ENCODE results near the gene SPRR1A. TPM values are rescaled to one million over a fixed set of nuclear protein-coding genes. Genes with fewer than 3 reads are reported as not detected.

Gene SPRR1A
- total RNA-seq, 2 donors from 2014 or later = not detected

- no peaks in the 10 kb centered on the region for H3K4me1 ChIP-seq (ENCODE audit: control insufficient read depth in 1 of 2, low read depth in 2 of 2)
- DNase-seq (ENCODE audit: low spot score) (no peak), ATAC-seq (ENCODE audit: insufficient number of reproducible peaks, low FRiP score, low read depth) (no peak)
- H3K9me3 ChIP-seq = no peaks in the 10 kb centered on the region
- no peaks in the 10 kb centered on the region for H3K27me3 ChIP-seq (replicated peaks; ENCODE audit: insufficient read depth)
- no peak for TF ChIP-seq CTCF (IDR thresholded peaks at IDR 0.05)
- no peak overlapping the region for H3K27ac ChIP-seq
- H3K4me3 ChIP-seq = no peak overlapping the region
- no peaks in the 10 kb centered on the region for H3K36me3 ChIP-seq
Measured at GRCh38 chr1:152964536-152964935, 19.3 kb upstream of the SPRR1A start.

GRCh38 chr1:152965853-152966252, 18.0 kb upstream of the SPRR1A start:
- Histone ChIP-seq H3K27ac (no peak overlapping the region), H3K36me3 (no peaks in the 10 kb centered on the region), H3K4me1 (ENCODE audit: control insufficient read depth in 1 of 2, low read depth in 2 of 2) (no peaks in the 10 kb centered on the region), H3K27me3 (replicated peaks; ENCODE audit: insufficient read depth) (no peaks in the 10 kb centered on the region), H3K9me3 (no peaks in the 10 kb centered on the region), H3K4me3 (no peak overlapping the region)
- no peak for ATAC-seq (ENCODE audit: insufficient number of reproducible peaks, low FRiP score, low read depth)
- DNase-seq (ENCODE audit: low spot score) = no peak
- TF ChIP-seq CTCF (IDR thresholded peaks at IDR 0.05) = no peak

- no peak overlapping the region for H3K27ac ChIP-seq
- H3K4me1 ChIP-seq (ENCODE audit: control insufficient read depth in 1 of 2, low read depth in 2 of 2) = no peaks in the 10 kb centered on the region
- TF ChIP-seq CTCF (IDR thresholded peaks at IDR 0.05) = no peak
- no peaks in the 10 kb centered on the region for H3K36me3 ChIP-seq
- no peak for ATAC-seq (ENCODE audit: insufficient number of reproducible peaks, low FRiP score, low read depth)
- no peaks in the 10 kb centered on the region for H3K9me3 ChIP-seq
- H3K4me3 ChIP-seq = no peak overlapping the region
- DNase-seq (ENCODE audit: low spot score) = no peak
- H3K27me3 ChIP-seq (replicated peaks; ENCODE audit: insufficient read depth) = no peaks in the 10 kb centered on the region
Measured at GRCh38 chr1:152967201-152967600, 16.7 kb upstream of the SPRR1A start.

GRCh38 chr1:152968248-152968647, 15.6 kb upstream of the SPRR1A start:
- Histone ChIP-seq H3K4me1 (ENCODE audit: control insufficient read depth in 1 of 2, low read depth in 2 of 2) (no peaks in the 10 kb centered on the region), H3K27me3 (replicated peaks; ENCODE audit: insufficient read depth) (no peaks in the 10 kb centered on the region), H3K27ac (no peak overlapping the region), H3K4me3 (no peak overlapping the region), H3K9me3 (no peaks in the 10 kb centered on the region), H3K36me3 (no peaks in the 10 kb centered on the region)
- TF ChIP-seq CTCF (IDR thresholded peaks at IDR 0.05) = no peak
- no peak for DNase-seq (ENCODE audit: low spot score)
- ATAC-seq (ENCODE audit: insufficient number of reproducible peaks, low FRiP score, low read depth) = no peak

GRCh38 chr1:152969036-152969435, 14.8 kb upstream of the SPRR1A start:
- TF ChIP-seq CTCF (IDR thresholded peaks at IDR 0.05) = no peak
- no peaks in the 10 kb centered on the region for H3K27me3 ChIP-seq (replicated peaks; ENCODE audit: insufficient read depth)
- DNase-seq (ENCODE audit: low spot score) (no peak), ATAC-seq (ENCODE audit: insufficient number of reproducible peaks, low FRiP score, low read depth) (no peak)
- H3K4me3 ChIP-seq = no peak overlapping the region
- no peaks in the 10 kb centered on the region for H3K9me3 ChIP-seq
- H3K36me3 ChIP-seq = no peaks in the 10 kb centered on the region
- no peak overlapping the region for H3K27ac ChIP-seq
- H3K4me1 ChIP-seq (ENCODE audit: control insufficient read depth in 1 of 2, low read depth in 2 of 2) = no peaks in the 10 kb centered on the region
